GM12865 (cell line): Measurements from ENCODE around the gene ATF1.

Experiments
- DNase-seq: peaks from one replicate; pipeline ENCODE4 v3.0.0; 2010; ENCODE audit warnings: low read depth
- H3K4me3 ChIP-seq: 2 replicates; pipeline ENCODE4 v1.5.1; 2011; ENCODE audit warnings: mild to moderate bottlenecking, low read depth, low read length, control low read depth
- CTCF ChIP-seq: IDR thresholded peaks from 2 replicates; pipeline ENCODE4 v1.5.1; 2011; ENCODE audit warnings: low read length, control low read depth, low read depth, inconsistent platforms; ENCODE audit not compliant: insufficient read depth; ENCODE audit errors: missing control alignments

The ATF1 gene

GRCh38 chr12:50734409-50735263, 29.3 kb upstream of the ATF1 start:
- peak; percentile 64 for TF ChIP-seq CTCF
- H3K4me3 ChIP-seq = no peak overlapping the region
- DNase-seq = peak; percentile 43

- no peak overlapping the region for H3K4me3 ChIP-seq
- no peak for DNase-seq
These were observed 24.3 kb upstream of the ATF1 start for GRCh38 chr12:50739611-50740010.

GRCh38 chr12:50740307-50740706, 23.6 kb upstream of the ATF1 start:
- no peak overlapping the region for H3K4me3 ChIP-seq
- no peak for DNase-seq
- TF ChIP-seq CTCF = no peak

More at GRCh38 chr12:50739611-50740010, 24.3 kb upstream of the ATF1 start:
- no peak for TF ChIP-seq CTCF

- H3K4me3 ChIP-seq = no peak overlapping the region
- DNase-seq = no peak
- no peak for TF ChIP-seq CTCF
These were observed 21.1 kb upstream of the ATF1 start for GRCh38 chr12:50742776-50743175.

GRCh38 chr12:50745861-50746260, 18.0 kb upstream of the ATF1 start:
- TF ChIP-seq CTCF = no peak
- no peak overlapping the region for H3K4me3 ChIP-seq
- DNase-seq = no peak

- no peak for TF ChIP-seq CTCF
- H3K4me3 ChIP-seq = no peak overlapping the region
- DNase-seq = no peak
These were observed 17.5 kb upstream of the ATF1 start for GRCh38 chr12:50746431-50746830.

- TF ChIP-seq CTCF = no peak
- H3K4me3 ChIP-seq = no peak overlapping the region
- no peak for DNase-seq
These were observed 16.1 kb upstream of the ATF1 start for GRCh38 chr12:50747817-50748216.
